Measurements from ENCODE around the gene ANXA1. TPM values are rescaled to one million over a fixed set of nuclear protein-coding genes. Genes with fewer than 3 reads are reported as not detected.
"Not testable (repeated sequence)": the region's sequence is repeated elsewhere in the genome, so short reads cannot be mapped to it uniquely, and the experiment has no call there.

Gene ANXA1, protein sequence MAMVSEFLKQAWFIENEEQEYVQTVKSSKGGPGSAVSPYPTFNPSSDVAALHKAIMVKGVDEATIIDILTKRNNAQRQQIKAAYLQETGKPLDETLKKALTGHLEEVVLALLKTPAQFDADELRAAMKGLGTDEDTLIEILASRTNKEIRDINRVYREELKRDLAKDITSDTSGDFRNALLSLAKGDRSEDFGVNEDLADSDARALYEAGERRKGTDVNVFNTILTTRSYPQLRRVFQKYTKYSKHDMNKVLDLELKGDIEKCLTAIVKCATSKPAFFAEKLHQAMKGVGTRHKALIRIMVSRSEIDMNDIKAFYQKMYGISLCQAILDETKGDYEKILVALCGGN
- total RNA-seq: 75.7 TPM
- long read RNA-seq, transcript ANXA1-201 (13 exons, 1,509 nt): major isoform, 39 of 39 reads
- long read RNA-seq, partial matches to known transcripts: 0 of 39 reads
- long read RNA-seq, other reads (novel, unspliced or antisense): 0 of 39 reads

DNA sequence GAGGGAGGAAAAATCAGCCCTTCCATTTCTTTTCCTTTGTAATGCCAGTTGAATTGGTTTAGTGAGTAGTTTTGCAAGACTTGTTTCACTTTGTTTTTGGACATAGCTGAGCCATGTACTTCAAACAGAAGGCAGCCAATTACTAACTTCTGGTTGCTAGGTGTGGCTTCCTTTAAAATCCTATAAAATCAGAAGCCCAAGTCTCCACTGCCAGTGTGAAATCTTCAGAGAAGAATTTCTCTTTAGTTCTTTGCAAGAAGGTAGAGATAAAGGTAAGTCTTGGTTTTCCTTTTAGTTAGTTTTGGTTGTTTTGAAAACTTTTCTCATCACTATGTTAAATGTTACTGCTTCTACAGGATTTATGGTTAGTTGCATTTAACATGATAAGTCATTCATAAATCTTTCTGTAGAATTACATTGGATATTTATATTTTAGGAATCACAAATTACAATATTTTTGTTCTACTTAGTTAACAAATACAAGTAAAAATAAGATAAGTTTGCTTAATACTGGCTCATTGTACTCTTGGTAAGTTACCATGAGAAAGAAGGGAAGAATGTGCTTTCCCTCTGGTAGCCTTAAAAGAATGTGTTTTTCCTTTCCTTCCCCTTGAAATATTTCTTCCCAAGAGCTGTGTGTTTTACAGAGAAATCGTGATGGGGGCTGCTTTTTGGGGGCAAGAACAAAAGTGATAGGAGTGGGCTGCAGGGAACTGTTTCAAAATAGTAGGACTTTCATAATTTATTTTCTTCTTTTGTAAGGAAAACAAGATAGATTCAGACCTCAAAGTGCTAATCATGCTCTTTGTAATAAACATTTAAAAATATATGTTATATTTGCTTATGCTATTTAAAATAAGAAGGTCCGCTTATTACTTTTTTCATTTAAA lies at the start of gene ANXA1:
Gene ANXA1, plus strand, starts transcription at position 213 of the 890 bp plus-strand sequence. CDS start 6,671 bp downstream, outside the sequence.
- intact Hi-C loops (cut with DNase I): loop anchor here (2.0 kb wide), 1 partner anchor 19 kb away; no protein-coding TSS in a partner anchor
- peak; percentile 79 for ATAC-seq
- DNase-seq (ENCODE audit: missing footprints): no peak

DNA sequence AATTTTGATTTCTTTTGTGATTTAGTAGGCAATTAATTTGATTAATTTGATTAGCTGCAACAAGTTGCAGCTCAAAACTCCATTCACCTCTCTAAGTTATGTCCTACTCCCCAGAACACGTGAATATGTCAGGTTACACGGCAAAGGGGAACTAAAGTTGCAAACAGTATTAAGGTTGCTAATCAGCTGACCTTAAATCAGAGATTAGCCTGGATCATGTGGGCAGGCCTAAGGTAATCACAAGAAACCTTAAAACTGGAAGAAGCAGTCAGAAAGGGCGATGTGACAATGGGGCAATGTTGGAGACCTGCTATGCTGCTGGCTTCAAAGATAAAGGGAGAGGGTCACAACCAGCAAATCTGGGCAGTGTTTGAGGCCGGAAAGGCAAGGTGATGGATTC lies 47.3 kb upstream of the ANXA1 start:
- DNase-seq (ENCODE audit: missing footprints) (no peak), ATAC-seq (no peak)
- intact Hi-C loops (cut with DNase I): no loop called here

DNA sequence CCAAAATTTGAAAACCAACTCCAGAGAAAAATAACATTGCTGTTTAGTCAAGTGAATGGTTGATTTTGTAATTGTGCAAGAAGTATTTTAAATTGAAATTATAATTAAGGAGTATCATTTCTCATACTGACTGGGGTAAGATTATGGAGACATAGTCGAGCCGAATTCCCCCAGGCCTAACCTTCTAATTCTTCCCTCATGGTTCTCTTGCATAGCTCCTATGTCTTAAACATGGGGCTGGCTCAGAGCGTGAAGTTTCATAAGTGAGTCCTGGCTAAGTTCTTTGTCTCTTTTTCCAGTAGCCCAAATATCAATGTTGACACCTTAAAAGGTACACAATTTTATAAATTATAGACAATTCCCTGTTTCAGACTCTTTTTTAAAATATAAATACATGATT lies 46.7 kb upstream of the ANXA1 start:
- intact Hi-C loops (cut with DNase I): no loop called here
- DNase-seq (ENCODE audit: missing footprints) (no peak), ATAC-seq (no peak)

DNA sequence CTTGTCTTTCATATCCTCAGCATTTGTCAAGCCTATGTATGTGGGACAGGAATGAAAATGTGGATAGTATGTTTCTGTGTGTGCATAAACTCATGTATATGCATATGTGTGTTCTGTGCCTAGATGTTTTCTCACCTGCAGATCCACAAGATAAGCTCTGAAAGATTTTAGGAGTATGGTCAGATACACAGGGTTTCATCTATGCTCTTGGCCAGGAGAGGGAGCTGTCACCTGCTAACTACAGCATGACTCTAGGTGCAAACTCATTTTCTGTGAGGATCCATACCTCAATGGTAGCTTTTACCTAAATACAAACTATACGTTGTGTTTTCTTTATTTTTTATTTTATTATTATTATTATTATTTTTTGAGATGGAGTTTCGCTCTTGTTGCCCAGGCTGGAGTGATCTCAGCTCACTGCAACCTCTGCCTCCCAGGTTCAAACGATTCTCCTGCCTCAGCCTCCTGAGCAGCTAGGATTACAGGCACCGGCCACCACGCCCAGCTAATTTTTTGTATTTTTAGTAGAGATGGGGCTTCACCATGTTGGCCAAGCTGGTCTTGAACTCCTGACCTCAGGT lies 44.1 kb upstream of the ANXA1 start:
- intact Hi-C loops (cut with DNase I): loop anchor here (2.0 kb wide), 1 partner anchor 77 kb away; no protein-coding TSS in a partner anchor
- DNase-seq (ENCODE audit: missing footprints); ATAC-seq: not testable (repeated sequence)

DNA sequence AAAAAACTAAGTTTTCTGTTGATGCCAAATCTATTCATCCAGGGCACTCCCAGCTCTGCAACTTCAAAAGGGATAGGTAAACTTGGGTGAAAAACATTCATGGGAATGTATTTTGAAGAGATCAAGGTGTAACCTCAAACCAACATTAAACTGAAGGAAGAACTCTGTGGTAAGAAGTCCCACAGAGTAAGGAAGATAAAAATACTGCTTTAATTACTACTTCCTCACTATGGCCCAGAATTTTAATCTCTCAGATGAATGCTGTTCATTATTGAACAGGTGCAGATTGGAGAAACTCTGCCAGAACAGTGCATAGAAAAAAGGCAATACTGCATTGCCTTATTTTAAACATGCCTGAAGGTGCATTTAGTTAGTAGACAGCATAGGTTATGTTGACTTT lies 37.6 kb upstream of the ANXA1 start:
- DNase-seq (ENCODE audit: missing footprints) (no peak), ATAC-seq (no peak)
- intact Hi-C loops (cut with DNase I): no loop called here

DNA sequence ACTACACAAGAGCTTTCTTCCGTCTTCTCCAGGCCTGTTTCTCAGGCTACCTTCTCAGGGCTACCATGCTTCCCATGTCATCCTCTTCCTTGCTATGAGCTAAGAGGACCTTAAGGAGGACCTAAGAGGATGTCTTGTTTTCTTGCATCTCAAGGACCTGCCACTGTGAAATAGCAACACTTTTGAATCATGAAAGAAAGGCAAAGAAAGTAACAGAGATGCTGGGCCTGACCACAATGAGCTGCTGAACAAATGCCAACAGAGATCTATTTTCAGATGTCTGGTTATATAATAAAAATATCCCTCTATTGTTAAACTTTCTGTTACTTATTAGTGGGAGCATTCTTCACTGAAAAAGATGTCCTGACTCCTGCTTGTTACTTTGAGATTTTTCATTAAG lies 36.7 kb upstream of the ANXA1 start:
- intact Hi-C loops (cut with DNase I): no loop called here
- ATAC-seq: no peak
- DNase-seq (ENCODE audit: missing footprints): no peak

DNA sequence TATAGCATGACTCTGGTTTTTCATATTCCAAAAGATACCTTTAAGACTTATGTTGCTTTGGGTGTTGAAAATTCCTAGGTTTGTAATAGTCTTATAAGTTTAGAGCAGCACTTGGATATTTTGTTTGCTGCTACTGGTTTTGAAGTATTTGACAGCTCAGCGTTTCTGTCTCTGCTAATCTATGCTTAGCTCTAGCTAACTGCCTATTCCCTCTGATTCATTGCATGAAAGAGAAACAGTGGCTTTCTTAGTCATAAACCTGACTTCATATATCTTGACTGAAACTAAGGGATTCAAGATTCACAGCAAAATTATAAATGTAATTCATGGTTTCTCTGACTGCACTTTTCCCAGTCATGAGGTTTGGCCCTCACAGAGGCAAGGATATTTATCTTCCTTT lies 35.6 kb upstream of the ANXA1 start:
- DNase-seq (ENCODE audit: missing footprints): no peak
- ATAC-seq: no peak
- intact Hi-C loops (cut with DNase I): no loop called here

DNA sequence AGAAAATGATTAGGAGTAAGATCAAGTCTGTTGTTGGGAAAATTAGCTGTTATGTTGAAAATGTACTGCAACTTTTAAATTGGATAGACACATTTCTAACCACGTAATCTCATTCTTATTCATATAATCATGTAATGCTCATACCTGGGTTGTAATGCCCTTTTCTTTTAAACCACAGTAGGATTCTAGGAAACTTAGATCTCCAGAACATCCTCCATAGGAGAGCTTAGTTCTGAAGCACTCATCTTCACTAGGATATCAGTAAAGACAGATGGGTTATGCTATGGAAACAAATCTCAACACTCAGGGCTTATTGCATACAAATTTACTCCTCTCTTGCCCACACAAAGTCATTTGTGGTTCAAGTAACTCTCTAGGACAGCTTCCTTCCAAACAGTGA lies 34.8 kb upstream of the ANXA1 start:
- ATAC-seq (no peak), DNase-seq (ENCODE audit: missing footprints) (no peak)
- intact Hi-C loops (cut with DNase I): no loop called here

DNA sequence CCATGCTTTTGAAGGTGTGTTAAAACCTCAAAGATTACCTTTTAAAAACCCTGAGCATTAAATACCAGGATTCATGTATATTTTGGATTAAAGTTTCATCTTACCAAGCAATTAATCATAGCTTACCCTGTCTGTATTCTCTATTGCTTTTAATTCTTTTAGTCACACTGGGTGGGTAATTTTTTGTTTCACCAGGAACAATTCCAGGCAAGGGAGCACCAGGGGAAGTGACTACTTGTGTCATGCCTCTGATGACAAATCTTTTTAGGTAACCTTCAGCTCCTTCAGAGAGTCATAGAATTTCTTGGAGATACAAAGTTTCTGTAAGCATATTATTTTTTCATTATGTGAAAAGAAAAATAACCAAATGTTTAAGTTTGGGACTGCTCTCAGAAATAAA lies 33.4 kb upstream of the ANXA1 start:
- intact Hi-C loops (cut with DNase I): no loop called here
- DNase-seq (ENCODE audit: missing footprints) (no peak), ATAC-seq (no peak)

DNA sequence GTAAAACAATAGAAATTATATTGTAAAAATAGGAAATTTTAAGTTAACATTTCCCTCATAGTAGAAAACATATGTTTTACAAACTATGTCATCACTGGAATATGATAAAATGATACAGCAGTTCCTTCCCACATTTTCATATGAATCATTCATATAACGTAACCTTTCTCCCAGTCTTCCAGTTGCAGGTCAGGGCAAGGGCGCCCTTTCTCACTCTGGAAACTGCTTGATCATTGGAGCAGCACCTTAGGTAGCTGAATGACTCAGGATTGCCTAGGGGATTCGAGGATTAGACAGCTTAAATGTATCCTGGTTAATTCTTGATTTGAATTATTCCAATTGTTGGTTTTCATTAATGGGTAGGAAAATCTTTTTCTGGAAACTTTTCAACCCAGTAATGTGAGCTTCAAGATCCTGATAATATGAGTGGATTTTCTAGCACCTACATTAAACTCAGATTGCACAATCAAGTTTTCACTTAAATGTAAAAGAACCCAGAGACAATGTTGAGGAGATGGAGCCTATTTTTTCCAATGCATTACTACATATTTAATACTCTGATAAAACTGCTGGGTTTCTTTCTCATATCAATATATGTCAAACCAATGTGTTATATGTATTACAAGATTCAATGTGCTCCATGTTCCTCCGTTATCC lies 32.6 kb upstream of the ANXA1 start:
- intact Hi-C loops (cut with DNase I): no loop called here
- no peak for ATAC-seq

DNA sequence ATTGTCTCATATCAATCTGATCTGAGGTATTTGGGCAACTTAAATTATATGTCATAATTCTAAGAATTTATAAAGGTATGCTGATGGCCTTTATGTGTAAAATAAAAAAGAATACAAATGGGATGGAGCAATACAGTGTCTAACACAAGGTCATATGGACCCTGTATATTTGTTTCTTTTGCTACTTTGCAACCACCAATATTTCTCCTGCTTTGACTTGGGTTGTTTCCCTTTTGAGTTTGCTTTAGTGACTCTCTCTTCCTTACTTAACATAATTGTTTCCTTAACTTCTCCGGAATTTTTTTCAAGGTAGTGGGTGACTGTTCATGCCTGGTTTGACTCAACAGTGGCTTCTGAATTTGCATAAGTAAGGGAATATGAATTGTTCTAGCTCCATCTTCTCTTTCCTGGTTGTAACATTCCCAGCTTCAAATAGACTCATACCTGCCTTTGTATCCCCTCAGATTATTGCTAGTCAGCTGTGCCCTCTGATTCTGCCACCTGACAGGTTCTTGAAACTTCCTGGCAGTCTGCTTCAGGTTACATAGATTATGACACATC lies 30.2 kb upstream of the ANXA1 start:
- intact Hi-C loops (cut with DNase I): no loop called here
- no peak for ATAC-seq

More for the DNA sequence above, 32.6 kb upstream of the ANXA1 start:
- DNase-seq (ENCODE audit: missing footprints): no peak

DNA sequence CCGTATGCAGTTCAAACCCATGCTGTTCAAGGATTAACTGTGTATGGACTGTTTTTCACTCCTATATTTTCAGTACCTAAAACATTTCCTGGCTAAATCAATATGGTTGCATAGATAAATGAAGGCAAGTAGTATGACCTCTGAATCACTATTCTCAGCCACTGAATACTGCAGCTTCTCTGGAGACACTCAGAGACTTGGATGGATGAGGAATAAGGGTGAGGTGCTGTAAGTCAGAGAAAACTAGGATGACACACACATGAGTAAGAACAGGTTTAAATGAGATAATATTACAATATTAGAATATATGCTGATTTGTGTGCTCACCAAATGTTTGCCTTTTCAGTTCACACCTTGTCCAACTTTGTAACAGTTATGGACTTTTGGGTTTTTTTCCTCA lies 26.0 kb upstream of the ANXA1 start:
- ATAC-seq (no peak), DNase-seq (ENCODE audit: missing footprints) (no peak)
- intact Hi-C loops (cut with DNase I): no loop called here

More for the DNA sequence above, 30.2 kb upstream of the ANXA1 start:
- DNase-seq (ENCODE audit: missing footprints): no peak

DNA sequence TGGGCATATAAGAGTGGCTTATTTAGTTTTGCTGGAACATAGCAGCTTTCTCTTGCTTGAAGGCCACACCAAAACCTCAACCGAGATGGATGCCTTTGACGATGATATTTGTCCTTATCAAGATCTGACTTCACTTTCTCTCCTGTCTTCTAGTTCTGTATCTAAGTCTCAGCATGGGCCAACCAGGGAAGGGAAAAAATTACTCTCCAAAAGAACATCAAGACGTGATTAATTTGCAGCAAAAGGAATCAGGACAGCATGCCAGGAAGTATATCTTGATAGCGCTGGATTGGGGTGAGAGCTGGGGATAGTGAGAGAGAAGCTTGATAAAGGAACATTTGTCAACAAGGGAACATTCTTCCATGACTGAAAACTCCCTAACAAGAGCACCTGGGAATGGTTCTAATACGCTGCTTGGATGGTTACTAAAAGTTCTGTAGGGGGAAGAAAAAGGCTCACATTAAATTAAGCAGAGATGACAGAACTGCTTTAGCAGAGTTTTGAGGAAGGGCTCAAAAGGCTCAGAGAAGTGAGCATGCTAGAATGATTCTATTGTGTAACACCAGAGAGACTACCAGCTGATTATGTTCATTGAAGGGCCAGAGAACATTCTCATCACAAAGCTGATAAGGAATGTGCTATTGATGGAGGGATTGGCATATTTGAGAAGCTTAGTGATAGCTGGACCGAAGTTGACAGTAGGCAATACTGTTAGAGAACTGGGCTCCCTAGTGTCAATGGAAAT lies 21.6 kb upstream of the ANXA1 start:
- intact Hi-C loops (cut with DNase I): no loop called here
- no peak for DNase-seq (ENCODE audit: missing footprints)
- no peak for ATAC-seq

DNA sequence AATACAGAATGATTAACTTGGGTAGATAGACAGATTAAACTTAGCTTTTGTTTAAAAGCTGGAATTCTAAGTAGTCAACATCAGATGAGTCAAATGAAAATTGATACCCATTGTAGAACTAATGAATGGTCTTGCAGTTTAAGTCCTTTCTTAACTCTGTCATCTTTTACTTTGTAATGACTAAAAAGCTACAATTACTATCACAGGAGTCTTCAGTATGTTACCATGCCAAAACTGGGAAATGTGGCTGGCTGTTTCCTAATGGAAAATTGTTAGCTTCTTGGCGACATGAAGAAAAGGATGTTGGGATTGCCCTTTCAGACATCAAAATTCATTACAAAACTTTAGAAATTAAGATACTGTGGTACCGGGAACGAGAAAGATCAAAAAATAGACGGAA lies 20.2 kb upstream of the ANXA1 start:
- no peak for DNase-seq (ENCODE audit: missing footprints)
- no peak for ATAC-seq
- intact Hi-C loops (cut with DNase I): no loop called here

DNA sequence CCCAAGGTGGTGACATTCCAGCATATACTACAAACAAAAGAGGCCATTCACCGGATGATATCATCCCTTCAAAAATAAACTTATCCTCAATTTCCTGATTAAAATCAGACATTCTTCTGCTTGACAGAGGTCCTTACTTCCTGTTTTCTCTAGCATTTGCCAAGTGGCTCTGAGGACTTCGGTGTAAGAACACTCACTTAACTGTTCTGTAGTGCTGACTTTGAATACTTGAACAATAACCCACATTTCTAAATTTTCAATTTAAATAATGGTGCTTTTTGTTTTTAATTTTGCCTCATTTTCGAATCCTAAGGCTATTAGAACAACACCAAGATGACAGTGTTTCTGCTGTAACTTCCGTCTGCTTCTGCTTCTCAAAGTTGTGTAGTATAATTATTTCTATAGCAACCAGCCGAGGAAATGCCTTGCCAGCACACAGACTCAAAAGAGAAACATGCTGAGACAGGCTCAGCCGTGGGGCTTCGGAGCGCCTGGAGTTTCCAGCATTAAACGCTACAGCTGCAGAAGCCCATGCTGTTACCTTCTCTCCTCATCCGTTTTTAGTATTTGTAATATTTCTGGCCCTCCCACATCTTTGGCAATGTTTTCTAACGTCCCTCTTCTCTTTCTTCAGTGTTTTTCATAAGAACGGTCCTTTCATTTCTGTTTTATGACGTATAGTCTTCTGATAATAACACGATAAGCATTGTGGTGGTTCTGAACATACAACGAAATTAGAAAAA lies 19.5 kb upstream of the ANXA1 start:
- intact Hi-C loops (cut with DNase I): loop anchor here (2.0 kb wide), 1 partner anchor 21 kb away; no protein-coding TSS in a partner anchor
- ATAC-seq (peak; percentile 94), DNase-seq (ENCODE audit: missing footprints) (peak; percentile 85)

DNA sequence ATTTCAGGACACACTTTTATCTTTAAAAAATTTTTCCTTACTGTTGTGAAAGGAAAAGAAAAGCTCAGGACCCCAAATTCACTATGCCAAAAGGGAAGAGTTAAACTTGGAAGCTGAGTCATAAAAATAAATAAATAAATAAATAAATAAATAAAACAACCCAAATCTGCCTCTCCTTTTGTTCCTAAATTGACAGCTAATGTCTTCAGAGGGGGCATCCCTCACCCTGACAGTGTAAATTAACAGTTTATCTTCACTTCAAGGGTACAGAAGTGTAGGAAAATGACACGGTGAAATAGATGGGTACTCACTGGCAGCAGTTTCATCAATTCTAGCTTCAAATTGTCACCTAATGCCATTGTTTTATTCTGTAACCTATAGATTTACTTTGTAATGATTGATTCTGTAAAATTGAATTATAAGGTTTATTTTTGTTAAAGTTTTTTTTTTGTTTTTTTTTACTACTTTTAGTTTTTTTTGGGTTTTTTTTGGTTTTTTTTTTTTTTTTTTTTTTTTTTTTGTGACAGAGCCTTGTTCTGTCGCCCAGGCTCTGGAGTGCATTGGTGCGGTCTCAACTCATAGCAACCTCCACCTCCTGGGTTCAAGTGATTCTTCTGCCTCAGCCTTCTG lies 18.5 kb upstream of the ANXA1 start:
- intact Hi-C loops (cut with DNase I): loop anchor here (2.0 kb wide), 1 partner anchor 20 kb away; no protein-coding TSS in a partner anchor
- ATAC-seq (no peak), DNase-seq (ENCODE audit: missing footprints) (no peak)
